ENCODE measurements around the gene KLHL30. TPM values are rescaled to one million over a fixed set of nuclear protein-coding genes. Genes with fewer than 3 reads are reported as not detected.

KLHL30 gene, protein sequence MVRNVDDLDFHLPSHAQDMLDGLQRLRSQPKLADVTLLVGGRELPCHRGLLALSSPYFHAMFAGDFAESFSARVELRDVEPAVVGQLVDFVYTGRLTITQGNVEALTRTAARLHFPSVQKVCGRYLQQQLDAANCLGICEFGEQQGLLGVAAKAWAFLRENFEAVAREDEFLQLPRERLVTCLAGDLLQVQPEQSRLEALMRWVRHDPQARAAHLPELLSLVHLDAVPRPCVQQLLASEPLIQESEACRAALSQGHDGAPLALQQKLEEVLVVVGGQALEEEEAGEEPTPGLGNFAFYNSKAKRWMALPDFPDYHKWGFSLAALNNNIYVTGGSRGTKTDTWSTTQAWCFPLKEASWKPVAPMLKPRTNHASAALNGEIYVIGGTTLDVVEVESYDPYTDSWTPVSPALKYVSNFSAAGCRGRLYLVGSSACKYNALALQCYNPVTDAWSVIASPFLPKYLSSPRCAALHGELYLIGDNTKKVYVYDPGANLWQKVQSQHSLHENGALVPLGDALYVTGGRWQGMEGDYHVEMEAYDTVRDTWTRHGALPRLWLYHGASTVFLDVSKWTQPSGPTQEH
- polyA plus RNA-seq (2013, experiment 1 of 4), result 0.13 TPM
- 0.39 TPM for polyA plus RNA-seq (2013, experiment 2 of 4)
- polyA plus RNA-seq (2013, experiment 3 of 4), result 0.37 TPM
- 0.49 TPM for polyA plus RNA-seq (2013, experiment 4 of 4)

DNA sequence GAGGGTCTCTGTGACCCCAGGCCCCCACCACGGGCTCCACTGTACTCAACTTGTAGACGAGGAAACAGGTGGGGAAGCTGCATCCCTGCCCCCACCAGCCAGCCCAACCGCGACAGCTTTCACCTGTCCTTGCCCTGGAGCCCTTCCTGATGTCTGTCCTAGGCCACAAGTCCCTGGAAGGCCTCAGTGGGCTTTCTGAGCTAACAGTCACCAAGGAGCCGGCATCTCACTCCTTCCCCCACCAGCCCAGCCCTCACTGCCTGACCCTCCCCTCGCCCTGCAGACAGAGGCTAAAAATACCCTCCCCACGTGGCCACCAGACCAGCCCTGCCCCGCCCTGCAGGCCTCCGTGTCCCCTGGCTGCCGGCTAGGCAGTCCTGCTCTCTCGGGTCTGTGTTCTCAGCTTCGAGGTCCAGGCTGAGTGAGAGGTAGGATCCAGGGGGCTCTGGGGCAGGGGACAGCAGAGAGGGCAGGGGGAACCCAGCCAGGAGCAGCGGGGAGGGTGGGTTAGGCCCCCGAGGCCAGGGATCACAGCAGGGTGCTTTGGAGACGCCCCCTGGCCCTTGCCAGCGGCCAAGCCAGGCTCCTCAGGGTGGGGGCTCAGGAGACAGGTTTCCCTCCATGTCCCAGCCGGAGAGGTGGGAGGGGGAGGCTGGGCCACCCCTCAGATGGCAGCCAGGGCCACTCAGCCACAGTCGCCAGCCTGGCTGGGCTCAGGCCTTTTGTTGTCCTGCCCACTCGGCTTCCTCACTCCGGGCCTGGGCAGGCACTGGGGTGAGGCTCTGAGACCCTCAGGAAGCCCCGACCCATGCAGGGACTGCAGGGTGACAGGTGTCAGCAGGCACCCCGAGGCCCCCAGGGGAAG lies at the start of gene KLHL30:
Gene KLHL30, plus strand, starts transcription at position 338 of the 865 bp plus-strand sequence. CDS start 2,087 bp downstream, outside the sequence.
- no peak within 1 kb of the TSS for H3K4me3 ChIP-seq (ENCODE audit: insufficient read depth, low read depth, low read length)
- no peaks in the 10 kb centered on the region for H3K9me3 ChIP-seq (ENCODE audit: control insufficient read depth, low read length)
- 75 to 79% methylated on average over 22 of the region's 22 CpGs for WGBS, 2 experiments
- H3K4me1 ChIP-seq (ENCODE audit: control insufficient read depth, insufficient read depth, low read length), result peaks cover 6% of the 10 kb centered on the region
- no peak within 1 kb of the TSS for H3K27ac ChIP-seq (ENCODE audit: insufficient read depth, low read depth, low read length, poor library complexity, severe bottlenecking)
- H3K36me3 ChIP-seq (ENCODE audit: control insufficient read depth, insufficient read depth, low read length), result no peaks in the 10 kb centered on the region
- H3K27me3 ChIP-seq (ENCODE audit: control insufficient read depth, insufficient read depth, low read length, poor library complexity, severe bottlenecking), result no peaks in the 10 kb centered on the region

DNA sequence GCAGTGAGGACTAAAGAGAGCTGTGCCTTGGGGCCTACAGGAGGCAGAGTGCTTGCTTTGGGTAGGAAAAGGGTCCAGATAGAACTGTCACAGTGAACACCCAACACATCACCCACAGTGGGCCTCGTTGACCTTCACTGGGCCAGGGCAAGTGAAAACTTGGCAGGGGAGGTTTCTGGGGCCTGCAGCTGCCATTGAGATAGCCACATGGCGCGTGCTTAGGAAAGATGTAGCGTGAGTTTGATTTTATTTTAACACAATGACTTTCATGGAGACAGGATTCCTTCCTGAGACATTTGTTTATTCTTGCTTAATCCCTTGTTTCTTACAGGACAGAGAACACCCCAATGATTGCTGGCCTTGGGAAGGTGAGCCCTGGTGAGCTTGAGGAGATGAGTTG lies 47.6 kb upstream of the KLHL30 start:
- Histone ChIP-seq H3K27me3 (ENCODE audit: control insufficient read depth, insufficient read depth, low read length, poor library complexity, severe bottlenecking) (no peaks in the 10 kb centered on the region), H3K27ac (ENCODE audit: insufficient read depth, low read depth, low read length, poor library complexity, severe bottlenecking) (no peak overlapping the region), H3K4me3 (ENCODE audit: insufficient read depth, low read depth, low read length) (no peak overlapping the region), H3K36me3 (ENCODE audit: control insufficient read depth, insufficient read depth, low read length) (peaks cover 2% of the 10 kb centered on the region), H3K9me3 (ENCODE audit: control insufficient read depth, low read length) (no peaks in the 10 kb centered on the region), H3K4me1 (ENCODE audit: control insufficient read depth, insufficient read depth, low read length) (no peaks in the 10 kb centered on the region)
- WGBS, 2 experiments, result 96 to 97% methylated on average over 4 of the region's 4 CpGs

DNA sequence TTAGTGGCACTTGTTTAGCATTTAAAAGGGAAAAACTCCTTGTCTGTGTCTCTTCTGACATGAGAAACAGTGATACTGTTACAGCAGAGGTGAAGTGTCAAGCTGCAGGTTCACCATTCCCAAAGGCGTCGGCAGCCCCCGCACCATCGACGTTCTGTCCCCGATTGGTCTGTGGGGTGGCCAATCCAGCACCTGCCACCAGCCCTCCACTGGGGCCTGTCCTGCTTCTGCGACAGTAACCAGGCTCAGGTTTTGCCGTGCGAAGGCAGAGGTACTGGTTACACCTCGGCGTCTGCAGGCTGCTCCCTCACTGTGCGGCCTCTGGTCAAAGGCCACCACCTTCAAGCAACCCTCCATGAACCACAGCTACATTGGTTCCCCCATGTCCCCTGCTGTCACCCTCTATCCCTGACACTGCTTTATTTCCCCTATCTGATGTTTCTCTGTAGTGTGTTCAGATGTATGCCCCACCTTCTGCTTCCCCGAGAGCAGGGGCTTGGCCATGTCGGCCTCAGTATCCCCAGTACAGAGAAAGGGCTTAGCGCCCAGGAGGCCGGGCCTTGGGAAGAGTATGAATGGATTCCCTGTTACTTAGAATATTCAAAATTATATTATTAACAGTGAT lies 46.9 kb upstream of the KLHL30 start:
- Histone ChIP-seq H3K4me1 (ENCODE audit: control insufficient read depth, insufficient read depth, low read length) (no peaks in the 10 kb centered on the region), H3K27ac (ENCODE audit: insufficient read depth, low read depth, low read length, poor library complexity, severe bottlenecking) (no peak overlapping the region), H3K27me3 (ENCODE audit: control insufficient read depth, insufficient read depth, low read length, poor library complexity, severe bottlenecking) (no peaks in the 10 kb centered on the region), H3K36me3 (ENCODE audit: control insufficient read depth, insufficient read depth, low read length) (no peaks in the 10 kb centered on the region), H3K4me3 (ENCODE audit: insufficient read depth, low read depth, low read length) (no peak overlapping the region), H3K9me3 (ENCODE audit: control insufficient read depth, low read length) (no peaks in the 10 kb centered on the region)
- 93 to 95% methylated on average over 14 to 16 of the region's 16 CpGs for WGBS, 2 experiments

DNA sequence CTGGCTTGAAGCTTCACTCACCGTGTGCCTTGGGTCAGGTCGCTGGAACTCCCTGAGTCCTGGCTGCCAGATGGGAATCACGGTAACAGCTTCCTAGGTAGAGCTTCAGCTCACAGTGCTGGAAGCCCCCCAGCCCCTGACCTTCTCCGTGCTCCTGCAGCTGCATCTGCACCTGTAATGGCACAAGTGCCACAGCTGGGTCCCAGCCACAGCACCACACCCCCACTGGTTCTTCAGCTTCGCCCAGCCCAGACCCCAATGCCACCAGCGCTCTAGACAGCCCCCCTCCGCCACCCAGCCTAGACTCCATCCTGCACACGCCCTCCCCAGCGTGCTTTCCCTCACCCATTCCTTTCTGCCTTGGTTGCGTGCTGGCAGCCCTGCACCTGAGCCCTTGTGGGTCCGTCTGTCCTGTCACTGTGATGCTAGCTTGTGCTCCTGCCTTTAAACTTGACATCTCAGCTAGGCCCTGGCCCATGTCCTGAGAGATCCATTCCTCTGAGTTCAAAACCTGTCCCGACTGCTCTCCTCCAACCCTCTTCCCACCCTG lies 45.9 kb upstream of the KLHL30 start:
- H3K9me3 ChIP-seq (ENCODE audit: control insufficient read depth, low read length), result no peaks in the 10 kb centered on the region
- H3K4me1 ChIP-seq (ENCODE audit: control insufficient read depth, insufficient read depth, low read length), result no peaks in the 10 kb centered on the region
- no peak overlapping the region for H3K27ac ChIP-seq (ENCODE audit: insufficient read depth, low read depth, low read length, poor library complexity, severe bottlenecking)
- no peaks in the 10 kb centered on the region for H3K36me3 ChIP-seq (ENCODE audit: control insufficient read depth, insufficient read depth, low read length)
- 94 to 95% methylated on average over 12 of the region's 12 CpGs for WGBS, 2 experiments
- no peak overlapping the region for H3K4me3 ChIP-seq (ENCODE audit: insufficient read depth, low read depth, low read length)
- H3K27me3 ChIP-seq (ENCODE audit: control insufficient read depth, insufficient read depth, low read length, poor library complexity, severe bottlenecking), result no peaks in the 10 kb centered on the region

DNA sequence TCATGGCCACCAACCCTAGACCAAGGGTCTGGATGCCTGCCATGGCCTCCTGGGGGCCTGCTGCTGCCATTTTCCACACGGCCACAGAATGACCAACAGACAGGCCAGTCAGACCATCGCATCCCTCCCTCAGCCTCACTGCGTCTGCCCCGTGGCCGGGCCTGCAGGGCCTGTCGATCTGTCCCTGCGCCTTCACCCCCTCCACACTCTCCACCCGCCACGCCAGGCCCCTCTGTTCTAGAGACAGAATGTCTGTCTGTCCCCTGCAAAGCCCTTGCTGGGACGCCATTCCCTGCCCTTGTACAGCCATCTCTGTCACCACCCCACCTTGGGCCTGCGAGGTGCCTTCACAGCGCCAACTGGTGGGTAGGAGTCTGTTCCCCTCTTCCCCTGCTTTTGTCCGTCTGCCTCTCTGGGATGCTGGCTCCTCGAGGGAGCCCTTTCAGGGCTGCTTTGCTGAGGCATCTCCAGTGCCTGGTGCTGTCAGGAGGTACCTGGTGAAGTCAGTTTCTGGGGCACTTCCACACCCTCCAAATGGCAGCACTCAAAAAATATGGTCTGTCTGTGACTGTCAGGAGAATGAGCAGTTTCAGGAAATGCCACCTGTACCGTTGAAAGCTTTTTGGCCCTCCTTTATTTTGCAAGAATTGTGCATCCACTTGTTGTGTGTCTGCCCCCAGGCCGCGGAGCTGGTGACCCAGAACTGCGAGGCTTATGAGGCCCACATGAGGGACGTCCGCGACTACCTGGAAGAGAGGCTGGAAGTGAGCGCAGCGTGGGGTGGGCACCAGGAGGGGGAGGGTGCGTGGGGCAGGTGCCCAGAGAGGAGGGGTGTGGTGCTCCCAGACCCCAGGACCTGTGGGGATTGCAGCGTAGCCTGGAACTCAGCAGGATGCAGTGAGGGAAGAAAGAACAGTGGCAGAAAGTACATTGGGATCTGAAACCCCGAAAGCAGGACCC lies 45.0 kb upstream of the KLHL30 start:
- Histone ChIP-seq H3K27me3 (ENCODE audit: control insufficient read depth, insufficient read depth, low read length, poor library complexity, severe bottlenecking) (no peaks in the 10 kb centered on the region), H3K9me3 (ENCODE audit: control insufficient read depth, low read length) (no peaks in the 10 kb centered on the region), H3K4me3 (ENCODE audit: insufficient read depth, low read depth, low read length) (no peak overlapping the region), H3K36me3 (ENCODE audit: control insufficient read depth, insufficient read depth, low read length) (no peaks in the 10 kb centered on the region), H3K4me1 (ENCODE audit: control insufficient read depth, insufficient read depth, low read length) (no peaks in the 10 kb centered on the region), H3K27ac (ENCODE audit: insufficient read depth, low read depth, low read length, poor library complexity, severe bottlenecking) (no peak overlapping the region)
- WGBS, 2 experiments, result 92 to 93% methylated on average over 26 of the region's 26 CpGs

DNA sequence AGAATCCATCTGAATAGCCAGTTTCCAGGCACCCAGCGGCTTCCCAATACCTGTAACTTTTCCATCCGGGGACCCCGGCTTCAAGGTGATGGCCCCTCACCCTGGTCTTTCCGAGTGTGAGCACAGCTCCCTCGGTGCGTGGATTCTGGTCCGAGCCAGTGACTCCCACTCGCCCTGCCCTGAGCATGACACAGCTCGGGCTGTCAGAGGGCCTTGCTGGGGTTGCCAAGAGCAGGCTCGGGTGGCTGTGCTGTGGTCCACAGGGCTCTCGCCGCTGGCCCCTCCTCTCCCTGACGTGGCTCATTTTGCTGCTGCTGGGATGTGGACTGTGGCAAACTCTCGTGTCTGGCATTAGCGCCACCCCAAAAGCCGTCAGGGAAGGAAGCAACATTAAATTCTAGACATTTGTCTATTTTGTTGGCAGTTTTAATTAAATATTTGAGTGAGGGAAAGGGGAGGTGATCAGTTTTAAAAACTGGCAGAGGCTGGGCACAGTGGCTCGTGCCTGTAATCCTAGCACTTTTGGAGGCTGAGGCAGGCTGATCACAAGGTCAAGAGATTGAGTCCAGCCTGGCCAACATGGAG lies 43.9 kb upstream of the KLHL30 start:
- Histone ChIP-seq H3K9me3 (ENCODE audit: control insufficient read depth, low read length) (no peaks in the 10 kb centered on the region), H3K27ac (ENCODE audit: insufficient read depth, low read depth, low read length, poor library complexity, severe bottlenecking) (no peak overlapping the region), H3K4me1 (ENCODE audit: control insufficient read depth, insufficient read depth, low read length) (no peaks in the 10 kb centered on the region), H3K27me3 (ENCODE audit: control insufficient read depth, insufficient read depth, low read length, poor library complexity, severe bottlenecking) (no peaks in the 10 kb centered on the region), H3K36me3 (ENCODE audit: control insufficient read depth, insufficient read depth, low read length) (no peaks in the 10 kb centered on the region), H3K4me3 (ENCODE audit: insufficient read depth, low read depth, low read length) (no peak overlapping the region)
- 92 to 95% methylated on average over 17 of the region's 17 CpGs for WGBS, 2 experiments

DNA sequence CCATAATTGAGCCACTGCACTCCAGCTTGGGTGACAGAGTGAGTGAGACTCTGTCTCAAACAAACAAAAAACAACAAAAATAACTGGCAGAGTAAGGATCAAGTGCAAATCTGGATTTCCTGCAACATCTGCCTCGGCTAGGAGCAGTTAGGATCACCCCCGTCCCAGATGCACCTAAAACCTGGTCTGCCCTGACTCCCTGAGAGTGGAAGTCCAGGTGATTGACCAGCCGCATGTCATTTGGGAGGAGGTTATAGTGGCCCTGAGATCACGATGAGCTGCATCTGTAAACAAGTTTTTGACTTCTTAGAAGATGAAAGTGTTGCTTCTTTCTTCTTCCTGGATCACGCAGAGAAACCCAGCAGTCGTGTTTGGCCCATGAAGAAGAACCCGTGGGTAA lies 43.3 kb upstream of the KLHL30 start:
- Histone ChIP-seq H3K9me3 (ENCODE audit: control insufficient read depth, low read length) (no peaks in the 10 kb centered on the region), H3K4me3 (ENCODE audit: insufficient read depth, low read depth, low read length) (no peak overlapping the region), H3K27me3 (ENCODE audit: control insufficient read depth, insufficient read depth, low read length, poor library complexity, severe bottlenecking) (no peaks in the 10 kb centered on the region), H3K27ac (ENCODE audit: insufficient read depth, low read depth, low read length, poor library complexity, severe bottlenecking) (no peak overlapping the region), H3K4me1 (ENCODE audit: control insufficient read depth, insufficient read depth, low read length) (no peaks in the 10 kb centered on the region), H3K36me3 (ENCODE audit: control insufficient read depth, insufficient read depth, low read length) (no peaks in the 10 kb centered on the region)
- whole genome bisulfite sequencing, 2 experiments, result 95 to 97% methylated on average over 7 of the region's 7 CpGs

DNA sequence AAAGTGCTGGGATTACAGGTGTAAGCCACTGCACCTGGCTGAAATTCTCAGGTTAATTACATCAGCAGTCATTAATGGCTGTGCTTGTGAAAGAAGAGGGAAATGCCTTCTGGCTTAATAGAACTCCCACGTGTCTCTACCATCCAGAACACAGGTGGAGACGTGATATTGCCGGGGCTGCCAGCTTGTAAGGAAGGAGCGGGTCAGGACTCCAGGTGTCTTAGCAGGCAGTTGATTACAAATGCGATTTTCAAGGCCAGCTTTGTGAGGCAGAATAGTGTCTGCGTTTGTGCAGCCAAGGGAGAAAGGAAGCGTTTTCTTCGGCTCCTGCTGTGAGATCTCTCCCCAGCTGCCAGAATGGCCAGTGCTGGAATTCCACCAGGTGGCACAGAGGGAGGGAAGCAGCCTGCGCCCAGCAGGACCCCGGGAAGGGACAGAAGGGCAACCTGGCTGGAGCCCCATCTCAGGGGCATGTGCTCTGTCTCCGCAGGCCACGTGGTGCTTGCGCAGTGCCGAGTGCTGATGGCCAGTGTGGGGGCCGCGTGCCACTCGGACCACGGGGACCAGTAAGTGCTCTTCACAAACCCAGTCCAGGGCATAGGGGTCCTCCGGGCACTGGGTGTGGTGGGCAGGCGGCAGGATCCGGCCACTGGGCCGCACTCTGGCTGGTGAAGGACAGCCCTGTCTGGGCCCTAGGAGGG lies 42.0 kb upstream of the KLHL30 start:
- no peak overlapping the region for H3K27ac ChIP-seq (ENCODE audit: insufficient read depth, low read depth, low read length, poor library complexity, severe bottlenecking)
- no peaks in the 10 kb centered on the region for H3K27me3 ChIP-seq (ENCODE audit: control insufficient read depth, insufficient read depth, low read length, poor library complexity, severe bottlenecking)
- H3K4me1 ChIP-seq (ENCODE audit: control insufficient read depth, insufficient read depth, low read length), result no peaks in the 10 kb centered on the region
- no peak overlapping the region for H3K4me3 ChIP-seq (ENCODE audit: insufficient read depth, low read depth, low read length)
- 82 to 83% methylated on average over 22 of the region's 22 CpGs for WGBS, 2 experiments
- H3K36me3 ChIP-seq (ENCODE audit: control insufficient read depth, insufficient read depth, low read length), result no peaks in the 10 kb centered on the region
- no peaks in the 10 kb centered on the region for H3K9me3 ChIP-seq (ENCODE audit: control insufficient read depth, low read length)
